Fibroblast of skin of left quadriceps (primary cell): ENCODE data around the gene CEP170B.
"Not testable (repeated sequence)": the region's sequence is repeated elsewhere in the genome, so short reads cannot be mapped to it uniquely, and the experiment has no call there.

ENCODE experiments used
- DNase-seq, 2 experiments: peaks; one replicate each; pipeline ENCODE4 v3.0.0-alpha.2; 2013; ENCODE audit warnings: low read depth in 2 of 2

Gene CEP170B

DNA sequence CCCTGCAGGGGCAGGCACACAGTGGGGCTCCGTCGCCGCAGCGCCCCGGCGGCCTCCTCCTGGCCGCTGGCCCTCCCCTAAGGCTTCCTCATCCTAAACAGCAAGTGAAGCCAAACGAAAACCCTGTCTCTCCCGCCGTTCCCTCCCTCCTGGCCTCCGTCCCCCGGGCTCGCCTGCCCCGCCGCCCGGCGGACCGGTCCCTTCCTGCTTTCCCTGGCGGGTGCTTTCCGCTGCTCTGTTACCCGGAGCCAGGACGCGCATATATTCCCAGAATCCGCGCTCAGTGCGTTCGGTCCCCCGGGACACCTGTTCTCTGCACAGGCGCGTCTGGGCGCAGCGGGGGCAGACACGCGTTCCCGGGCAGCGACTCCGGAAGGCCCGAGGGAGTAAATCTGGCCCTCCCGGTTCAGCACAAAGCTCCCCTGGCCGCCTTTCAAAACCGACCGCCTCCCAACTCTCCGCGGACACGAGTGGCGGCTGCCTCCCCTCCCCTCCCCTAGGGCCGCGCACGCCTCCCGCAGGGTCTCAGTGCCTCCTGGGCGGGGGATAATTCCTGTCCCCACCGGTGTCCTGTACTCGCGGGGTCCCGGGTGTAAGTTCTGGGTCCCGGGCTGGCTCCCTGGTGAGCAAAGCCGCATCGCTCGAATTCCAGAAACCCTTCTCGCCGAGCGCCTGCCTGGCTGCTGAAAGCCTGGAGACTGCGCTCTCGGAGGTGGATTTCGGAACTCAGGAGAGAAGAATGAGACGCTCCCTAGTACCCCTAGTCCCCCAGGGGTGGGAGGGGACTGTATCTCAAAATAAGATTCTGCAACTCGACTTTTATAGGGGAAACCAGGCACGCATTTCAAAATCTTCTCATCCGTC, 21.4 kb upstream of the CEP170B start:
- DNase-seq, result no peak

DNA sequence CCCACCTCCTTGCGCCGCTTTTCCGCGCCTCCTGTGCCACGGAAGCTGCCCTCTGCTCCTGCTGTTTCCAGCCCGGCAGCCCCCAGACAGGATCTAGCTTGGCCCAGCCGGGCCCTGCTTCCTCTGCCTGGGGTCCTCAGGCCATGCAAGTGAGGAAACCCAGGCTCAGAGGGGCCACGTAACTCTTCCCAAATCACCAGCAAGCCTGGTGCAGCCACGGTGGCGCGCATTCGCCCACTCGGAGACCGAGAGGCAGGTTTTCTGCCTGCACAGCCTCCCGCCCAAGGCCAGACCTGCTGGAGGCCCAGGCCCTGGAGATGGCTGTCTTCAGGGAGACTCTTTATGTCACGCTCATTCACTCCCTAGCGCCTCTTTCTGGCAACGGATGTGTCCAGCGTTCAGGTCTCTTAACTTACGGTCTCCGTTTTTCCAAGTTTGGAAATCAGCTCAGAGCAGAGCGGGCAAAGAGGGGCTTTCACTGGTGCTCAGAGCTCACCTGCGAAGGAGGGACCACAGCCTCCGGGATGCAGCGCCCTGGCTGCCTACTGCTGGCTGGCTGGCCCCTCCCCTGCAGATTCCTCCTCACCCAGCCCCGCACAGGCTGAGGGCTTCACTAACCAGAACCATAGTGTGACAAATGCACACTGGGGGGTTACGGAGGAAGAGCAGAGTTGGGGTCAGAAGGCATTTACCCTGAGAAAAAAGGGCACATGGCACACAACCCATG, 20.6 kb upstream of the CEP170B start:
- DNase-seq, result no peak

DNA sequence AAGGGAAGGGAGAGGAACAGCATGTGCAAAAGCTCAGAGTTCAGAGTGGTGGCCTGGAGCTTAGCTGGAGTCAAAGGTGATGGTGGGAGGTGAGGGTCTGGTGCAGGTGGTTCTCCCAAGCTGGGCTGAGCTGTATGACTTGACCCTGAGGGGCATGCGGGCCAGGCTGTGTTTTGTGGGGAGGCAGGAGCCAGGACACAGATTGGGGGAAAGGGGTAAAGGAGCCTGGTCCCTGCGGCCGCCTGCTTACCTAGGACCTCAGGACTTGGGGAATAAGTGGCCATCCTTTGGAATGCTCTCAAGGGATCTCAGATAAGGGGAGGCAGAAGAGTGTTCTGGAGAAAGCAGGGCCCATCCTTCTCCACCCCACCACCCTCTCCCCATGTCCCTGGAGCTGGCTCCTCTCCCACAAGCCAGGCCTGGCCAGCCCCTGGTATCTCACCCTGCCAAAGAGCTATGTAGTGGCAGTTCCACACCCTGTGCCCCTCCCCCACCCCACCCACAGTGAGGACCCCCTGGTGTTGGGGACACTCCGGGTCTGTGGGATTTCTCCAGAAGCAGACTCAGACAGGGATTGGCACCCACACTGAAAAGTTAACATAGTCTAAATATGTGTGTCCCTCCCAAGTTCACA, 19.9 kb upstream of the CEP170B start:
- no peak for DNase-seq

GRCh38 chr14:104845834-104846441, 19.1 kb upstream of the CEP170B start:
- DNase-seq, result no peak

DNA sequence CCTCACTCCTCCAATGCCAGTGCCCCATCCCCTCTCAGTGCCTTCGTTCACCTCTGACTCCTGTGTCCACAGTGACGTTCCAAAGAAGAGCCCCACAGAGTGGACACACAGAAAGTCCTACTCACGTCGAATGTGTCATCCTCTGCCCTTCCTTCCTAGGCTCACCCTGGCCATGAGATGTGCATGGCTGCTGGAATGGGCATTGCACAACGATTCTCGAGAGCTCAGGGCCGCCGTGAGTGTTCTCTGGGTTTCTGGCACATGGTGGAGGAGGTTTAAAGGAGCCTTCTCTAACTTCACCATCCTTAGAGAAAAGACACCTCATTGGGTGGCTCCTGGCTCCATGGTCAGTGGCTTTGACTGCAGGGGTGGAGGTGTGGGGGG, 12.8 kb upstream of the CEP170B start:
- DNase-seq, result no peak

GRCh38 chr14:104855532-104856090, 9.5 kb upstream of the CEP170B start:
- no peak for DNase-seq

GRCh38 chr14:104856157-104856868, 8.8 kb upstream of the CEP170B start:
- DNase-seq, result no peak

GRCh38 chr14:104856869-104857860, 7.9 kb upstream of the CEP170B start:
- peak in 1 of 2 experiments; percentile 9 for DNase-seq

- DNase-seq, result not testable (repeated sequence)
Observed at GRCh38 chr14:104857931-104858330, 7.1 kb upstream of the CEP170B start.

DNA sequence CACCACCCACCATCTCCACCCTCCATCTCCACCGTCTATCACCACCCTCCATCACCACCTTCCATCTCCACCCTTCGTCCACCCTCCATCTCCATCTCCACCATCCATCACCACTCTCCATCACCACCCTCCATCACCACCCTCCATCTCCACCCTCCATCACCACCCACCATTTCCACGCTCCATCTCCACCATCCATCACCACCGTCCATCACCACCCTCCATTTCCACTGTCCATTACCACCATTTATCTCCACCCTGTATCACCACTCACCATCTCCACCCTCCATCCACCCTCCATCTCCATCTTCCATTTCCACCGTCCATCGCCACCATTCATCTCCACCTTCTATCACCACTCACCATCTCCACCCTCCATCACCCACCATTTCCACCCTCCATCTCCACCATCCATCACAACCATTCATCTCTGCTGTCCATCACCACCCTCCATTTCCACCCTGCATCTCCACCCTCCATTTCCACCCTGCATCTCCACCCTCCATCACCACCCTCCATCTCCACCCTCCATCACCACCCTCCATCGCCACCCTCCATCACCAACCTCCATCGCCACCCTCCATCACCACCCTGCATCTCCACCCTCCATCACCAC, 6.1 kb upstream of the CEP170B start:
- no peak for DNase-seq

DNA sequence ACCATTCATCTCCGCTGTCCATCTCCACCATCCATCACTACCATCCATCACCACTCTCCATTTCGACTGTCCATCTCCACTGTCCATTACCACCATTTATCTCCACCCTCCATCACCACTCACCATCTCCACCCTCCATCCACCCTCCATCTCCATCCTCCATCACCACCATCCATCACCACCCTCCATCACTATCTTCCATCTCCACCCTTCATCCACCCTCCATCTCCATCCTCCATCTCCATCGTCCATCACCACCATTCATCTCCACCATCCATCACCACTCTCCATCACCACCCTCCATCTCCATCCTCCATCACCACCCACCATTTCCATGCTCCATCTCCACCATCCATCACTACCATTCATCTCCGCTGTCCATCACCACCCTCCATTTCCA, 5.2 kb upstream of the CEP170B start:
- DNase-seq, result no peak

GRCh38 chr14:104860414-104860813, 4.7 kb upstream of the CEP170B start:
- DNase-seq, result no peak

DNA sequence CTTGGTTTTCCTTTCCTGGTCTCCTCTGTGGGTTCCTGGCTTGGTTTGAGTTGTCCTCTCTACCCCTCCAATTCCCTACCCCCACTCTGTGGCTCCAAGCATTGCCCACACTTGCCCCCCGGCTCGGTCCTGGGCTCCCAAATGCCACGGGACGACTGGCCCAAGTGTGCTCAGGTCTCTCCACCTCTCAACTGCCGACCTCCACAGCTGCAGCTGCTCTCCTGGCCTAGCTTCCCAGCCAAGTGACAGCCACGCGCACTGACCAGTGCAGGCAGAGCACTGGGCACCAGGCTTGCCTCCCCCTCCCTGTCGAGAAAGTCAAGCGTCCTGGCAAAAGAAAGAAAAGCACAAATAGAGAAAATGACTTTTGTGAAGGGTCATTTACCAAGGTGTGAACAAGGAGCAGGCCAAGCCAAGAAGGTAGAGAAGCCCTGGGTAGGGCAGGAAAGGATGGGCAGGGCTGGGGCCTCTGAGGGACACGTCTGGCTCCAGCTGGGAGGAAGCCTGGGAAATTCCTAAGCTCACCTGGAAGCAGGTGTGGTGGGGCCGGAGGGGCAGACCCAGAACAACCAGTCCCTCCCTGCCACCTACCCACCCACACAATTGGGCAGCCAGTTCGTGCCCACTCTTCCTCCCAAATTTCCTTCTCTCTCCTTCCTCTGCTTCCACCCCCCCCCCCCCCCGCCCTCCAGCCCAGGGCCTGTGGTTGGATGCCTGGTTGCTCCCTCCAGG, 1.8 kb upstream of the CEP170B start:
- DNase-seq, result no peak

DNA sequence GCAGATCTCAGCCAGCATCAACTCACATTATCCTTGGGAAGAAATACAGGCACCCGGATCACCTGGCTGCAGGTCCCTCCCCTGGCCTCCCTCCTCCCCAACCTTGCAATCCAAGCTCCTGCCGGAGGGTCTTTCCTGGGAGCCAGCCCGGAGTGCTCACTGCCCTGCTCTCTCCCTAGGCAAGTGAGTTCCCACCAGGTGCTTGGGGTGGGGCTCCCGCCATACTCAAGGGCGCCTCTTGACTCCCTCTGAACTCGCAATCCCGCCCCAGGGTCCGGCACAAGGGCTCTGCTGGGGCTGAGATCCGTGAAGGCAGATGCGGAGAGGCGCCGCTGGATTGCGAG, 1.2 kb upstream of the CEP170B start:
- DNase-seq, result no peak

GRCh38 chr14:104864267-104865080, 594 bp upstream of the CEP170B start:
- DNase-seq, result no peak

DNA sequence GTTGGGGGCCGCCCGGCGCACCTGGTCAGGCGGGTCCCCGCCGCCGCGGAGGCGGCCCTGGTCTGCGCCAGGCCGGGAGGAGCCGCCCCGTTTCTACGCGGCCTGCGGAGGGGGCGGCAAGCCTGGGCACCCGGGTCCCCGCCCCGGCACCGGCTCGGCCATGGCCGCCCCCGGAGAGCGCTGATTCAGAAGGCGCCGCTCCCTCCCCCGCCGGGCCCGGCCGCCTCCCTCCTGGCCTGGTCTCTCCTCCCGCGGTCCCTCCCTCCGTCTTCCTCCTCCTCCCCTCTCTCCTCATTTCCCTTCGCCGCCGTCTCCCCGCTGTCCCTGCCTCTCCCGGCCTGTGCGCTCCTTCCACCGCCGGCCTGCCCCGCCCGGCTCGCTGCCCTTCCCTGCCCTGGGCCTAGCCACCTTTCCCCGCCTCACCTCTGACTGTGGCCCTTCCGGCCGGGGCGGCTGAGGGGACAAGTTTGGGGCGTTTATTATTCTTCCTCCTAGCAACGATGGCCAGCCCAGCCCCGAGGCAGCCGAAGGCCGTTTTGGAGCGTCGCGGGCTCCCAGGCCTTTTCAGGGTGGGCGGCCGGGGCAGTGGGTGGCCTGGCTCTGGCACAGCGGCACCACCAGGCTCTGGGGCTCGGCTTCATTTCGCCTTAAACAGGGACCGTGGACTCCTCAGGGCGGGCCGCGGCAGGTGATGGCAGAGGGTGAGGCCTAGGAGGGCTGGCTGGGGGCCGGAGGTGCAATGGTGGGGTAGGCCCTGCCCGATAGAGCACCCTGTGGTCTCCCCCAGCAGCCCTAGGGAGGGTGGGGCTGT, 768 bp downstream of the CEP170B start:
- peak; percentile 20 to 22 for DNase-seq
